Effector memory CD4-positive, alpha-beta T cell (primary cell): Measurements from ENCODE around the gene PRRX1.

Experiments
- DNase-seq, 3 donors: peaks; one replicate each; pipeline ENCODE4 v3.0.0-alpha.2; 2020
- H3K27ac ChIP-seq: 2 replicates; pipeline ENCODE4 v1.7.0; 2013; ENCODE audit warnings: mild to moderate bottlenecking, low read length, moderate library complexity; ENCODE audit not compliant: insufficient read depth, poor library complexity, severe bottlenecking
- H3K27me3 ChIP-seq: replicated peaks from 2 replicates; pipeline ENCODE4 v1.7.0; 2013; ENCODE audit warnings: mild to moderate bottlenecking, low read length; ENCODE audit not compliant: insufficient read depth, control insufficient read depth, poor library complexity, severe bottlenecking
- H3K36me3 ChIP-seq: 2 replicates; pipeline ENCODE4 v1.7.0; 2013; ENCODE audit warnings: mild to moderate bottlenecking, low read length, moderate library complexity; ENCODE audit not compliant: control insufficient read depth, insufficient read depth
- H3K4me1 ChIP-seq: 2 replicates; pipeline ENCODE4 v1.7.0; 2013; ENCODE audit warnings: low read length, mild to moderate bottlenecking; ENCODE audit not compliant: control insufficient read depth, insufficient read depth, poor library complexity, severe bottlenecking
- H3K4me3 ChIP-seq: 2 replicates; pipeline ENCODE4 v1.7.0; 2013; ENCODE audit warnings: low read length, low read depth, mild to moderate bottlenecking; ENCODE audit not compliant: insufficient read depth, poor library complexity, severe bottlenecking
- H3K9me3 ChIP-seq: 2 replicates; pipeline ENCODE4 v1.7.0; 2013; ENCODE audit warnings: mild to moderate bottlenecking, low read length, moderate library complexity; ENCODE audit not compliant: control insufficient read depth

PRRX1 gene

DNA sequence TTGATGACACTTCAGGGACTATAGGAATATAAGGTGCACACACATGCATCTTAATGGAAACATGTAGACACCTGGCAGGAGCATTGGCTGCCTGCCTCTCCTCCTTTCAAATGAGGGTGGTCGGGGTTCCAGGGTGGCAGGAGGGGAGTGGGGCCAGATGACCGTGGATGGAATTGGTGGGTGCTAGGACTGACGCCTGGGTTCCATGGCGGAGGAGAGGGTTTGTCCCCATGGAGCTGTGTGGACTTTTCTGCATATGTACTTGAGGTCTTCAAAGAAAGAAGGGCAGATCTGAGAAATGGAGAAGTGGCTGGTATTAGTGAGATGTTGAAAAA lies 7.7 kb downstream of the PRRX1 start:
- H3K27me3 ChIP-seq = peaks cover 15% of the 10 kb centered on the region
- no peaks in the 10 kb centered on the region for H3K9me3 ChIP-seq
- H3K36me3 ChIP-seq = no peaks in the 10 kb centered on the region
- H3K4me3 ChIP-seq = no peak overlapping the region
- H3K27ac ChIP-seq = no peak overlapping the region
- no peak for DNase-seq
- no peaks in the 10 kb centered on the region for H3K4me1 ChIP-seq

DNA sequence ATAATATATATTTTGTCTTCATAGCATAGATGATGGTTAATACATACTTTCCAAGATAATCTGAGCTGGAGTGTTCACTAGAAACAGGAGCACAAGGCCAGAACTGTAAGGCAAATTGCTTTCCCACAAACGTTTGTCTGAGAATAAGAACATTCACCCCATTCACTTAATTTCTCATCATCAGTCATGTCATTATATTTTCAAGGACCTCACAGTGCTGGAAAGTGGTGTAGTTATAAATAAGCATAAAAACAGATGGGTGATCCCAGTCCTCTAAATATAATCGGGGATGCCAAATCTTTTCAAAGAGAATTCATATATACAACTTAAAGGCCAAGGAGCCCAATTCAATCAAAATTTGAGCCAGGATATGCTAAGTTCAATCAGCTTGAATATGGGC lies 8.4 kb downstream of the PRRX1 start:
- peaks cover 16% of the 10 kb centered on the region for H3K27me3 ChIP-seq
- H3K4me1 ChIP-seq = no peaks in the 10 kb centered on the region
- H3K4me3 ChIP-seq = no peak overlapping the region
- DNase-seq = no peak
- H3K27ac ChIP-seq = no peak overlapping the region
- no peaks in the 10 kb centered on the region for H3K36me3 ChIP-seq
- no peaks in the 10 kb centered on the region for H3K9me3 ChIP-seq

DNA sequence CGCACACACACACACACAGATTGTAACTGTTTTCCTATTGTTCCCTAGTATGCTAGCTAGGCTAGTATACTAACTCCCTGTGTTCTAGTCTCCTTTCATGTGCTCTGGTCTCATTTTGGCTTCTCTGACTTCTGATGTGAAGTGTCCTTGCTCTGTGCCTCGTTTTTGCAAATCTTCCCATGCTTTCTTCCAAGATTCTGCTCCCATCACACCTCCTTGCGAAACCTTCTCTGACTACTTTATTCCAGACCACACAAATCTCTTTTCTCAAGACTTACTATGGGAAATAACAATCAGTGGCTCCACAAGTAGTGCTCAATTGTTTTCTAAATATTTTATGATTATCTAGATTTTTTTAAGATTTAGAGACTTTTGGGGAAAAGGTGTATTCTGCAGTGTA lies 10.3 kb downstream of the PRRX1 start:
- no peaks in the 10 kb centered on the region for H3K4me1 ChIP-seq
- DNase-seq = no peak
- H3K27ac ChIP-seq = no peak overlapping the region
- H3K4me3 ChIP-seq = no peak overlapping the region
- no peaks in the 10 kb centered on the region for H3K9me3 ChIP-seq
- peaks cover 18% of the 10 kb centered on the region for H3K27me3 ChIP-seq
- no peaks in the 10 kb centered on the region for H3K36me3 ChIP-seq

DNA sequence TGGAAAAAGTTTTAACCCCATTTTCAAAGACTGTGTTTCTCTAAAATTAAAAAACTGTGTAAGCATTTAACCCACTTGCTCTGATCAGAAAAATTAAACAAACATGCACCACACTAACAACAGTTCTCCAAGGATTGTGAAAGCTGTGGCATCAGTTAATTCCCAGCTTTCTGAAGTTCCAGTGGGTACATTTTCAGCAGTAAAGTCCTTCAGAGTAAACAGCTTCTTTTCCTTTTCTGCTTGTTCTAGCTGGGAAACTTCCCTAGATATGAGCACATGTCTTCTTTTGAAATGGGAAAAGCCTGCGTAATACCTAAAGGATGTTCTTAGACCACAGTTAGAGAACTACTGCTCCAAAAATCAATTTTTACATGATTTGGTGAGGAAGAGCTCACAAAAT lies 11.1 kb downstream of the PRRX1 start:
- Histone ChIP-seq H3K27me3 (peaks cover 14% of the 10 kb centered on the region), H3K36me3 (no peaks in the 10 kb centered on the region), H3K4me3 (no peak overlapping the region), H3K4me1 (no peaks in the 10 kb centered on the region), H3K9me3 (no peaks in the 10 kb centered on the region), H3K27ac (no peak overlapping the region)
- DNase-seq = no peak

DNA sequence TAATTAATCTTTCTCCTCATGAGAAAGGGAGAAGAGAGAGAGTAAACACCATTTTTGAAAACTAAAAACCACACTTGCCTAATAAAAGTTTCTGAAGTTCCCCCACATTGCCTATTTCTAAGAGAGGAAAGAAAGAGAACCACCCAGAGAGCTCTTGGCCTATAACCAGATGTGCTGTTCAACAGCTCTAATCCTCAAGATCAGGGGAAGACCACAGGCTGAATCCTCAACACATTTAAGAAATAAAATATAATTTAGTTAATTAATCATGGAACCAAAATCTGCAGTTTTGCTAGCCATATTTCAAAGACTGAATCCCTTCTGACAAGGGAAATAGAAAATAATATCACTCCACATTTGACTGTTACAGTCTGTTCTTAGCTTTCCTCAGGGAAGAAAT lies 11.9 kb downstream of the PRRX1 start:
- DNase-seq = no peak
- H3K27me3 ChIP-seq = peaks cover 10% of the 10 kb centered on the region
- no peak overlapping the region for H3K4me3 ChIP-seq
- H3K27ac ChIP-seq = no peak overlapping the region
- H3K4me1 ChIP-seq = no peaks in the 10 kb centered on the region
- no peaks in the 10 kb centered on the region for H3K9me3 ChIP-seq
- no peaks in the 10 kb centered on the region for H3K36me3 ChIP-seq

DNA sequence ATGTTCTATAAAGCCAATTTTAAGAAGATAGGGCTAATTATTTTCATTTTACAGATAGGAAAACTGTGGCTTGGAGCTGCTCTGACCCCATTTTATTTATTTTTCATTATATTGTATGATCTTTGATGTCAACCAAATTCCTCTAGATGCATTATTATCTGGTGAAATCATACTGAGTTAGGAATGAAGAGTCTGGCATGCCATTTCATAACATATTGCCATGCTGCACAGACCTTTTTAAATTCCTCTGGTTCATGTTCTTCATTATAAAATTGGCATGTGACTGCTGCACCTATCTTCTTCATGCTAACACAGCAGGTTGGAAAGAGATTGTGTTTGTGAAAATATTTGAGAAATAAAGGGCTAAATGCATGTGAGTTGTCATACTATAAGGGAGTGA lies 12.7 kb downstream of the PRRX1 start:
- Histone ChIP-seq H3K4me3 (no peak overlapping the region), H3K27me3 (peaks cover 3% of the 10 kb centered on the region), H3K36me3 (no peaks in the 10 kb centered on the region), H3K4me1 (no peaks in the 10 kb centered on the region), H3K27ac (no peak overlapping the region), H3K9me3 (no peaks in the 10 kb centered on the region)
- no peak for DNase-seq

DNA sequence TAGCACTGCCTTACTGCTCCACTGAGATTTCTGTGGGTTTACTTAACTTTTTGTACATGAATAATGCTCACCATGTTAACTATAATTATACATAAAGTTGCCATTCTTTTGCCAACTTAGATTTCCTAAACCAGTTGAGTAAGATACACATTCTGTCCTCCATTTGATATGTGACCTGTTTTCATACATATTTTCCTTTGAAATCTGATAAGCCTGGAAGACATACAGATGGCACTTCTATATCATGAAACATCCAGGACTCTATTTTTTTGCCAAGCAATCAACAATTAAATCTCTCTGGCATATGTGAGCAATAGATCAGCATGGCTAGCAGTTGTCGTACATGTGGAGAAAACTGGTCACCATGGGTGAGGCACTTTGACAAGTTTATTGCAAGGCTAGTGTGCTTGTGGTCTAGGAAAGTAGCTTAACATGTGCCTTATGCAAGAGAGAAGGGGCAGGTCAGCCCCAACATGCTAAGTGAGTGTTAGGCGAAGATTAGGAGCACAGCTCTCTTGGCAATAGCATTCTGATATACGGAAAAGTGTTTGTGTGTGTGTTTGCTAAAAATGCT lies 14.2 kb downstream of the PRRX1 start:
- no peak overlapping the region for H3K27ac ChIP-seq
- H3K4me3 ChIP-seq = no peak overlapping the region
- no peaks in the 10 kb centered on the region for H3K36me3 ChIP-seq
- DNase-seq = no peak
- H3K27me3 ChIP-seq = peaks cover 3% of the 10 kb centered on the region
- no peaks in the 10 kb centered on the region for H3K9me3 ChIP-seq
- no peaks in the 10 kb centered on the region for H3K4me1 ChIP-seq

DNA sequence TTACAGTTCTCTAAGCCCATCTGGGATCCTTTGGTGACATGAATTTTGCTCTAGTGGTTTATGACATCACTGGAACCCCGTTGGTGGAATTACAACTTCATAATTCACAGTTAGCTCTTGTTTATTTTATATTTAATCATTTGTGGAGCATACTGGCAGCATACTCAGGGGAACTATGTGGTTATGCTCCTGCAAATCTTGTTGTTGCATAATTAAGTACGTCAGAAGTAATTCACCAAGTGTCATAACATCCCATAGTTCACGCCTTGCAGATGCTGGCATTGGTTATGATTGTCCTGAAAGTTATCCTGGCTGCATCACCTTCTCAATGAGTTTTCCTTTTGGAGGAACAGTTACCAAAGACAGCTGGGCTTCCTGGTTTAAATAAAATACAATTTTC lies 16.5 kb downstream of the PRRX1 start:
- no peak for DNase-seq
- H3K36me3 ChIP-seq = no peaks in the 10 kb centered on the region
- no peaks in the 10 kb centered on the region for H3K4me1 ChIP-seq
- H3K27ac ChIP-seq = no peak overlapping the region
- peaks cover 3% of the 10 kb centered on the region for H3K27me3 ChIP-seq
- H3K4me3 ChIP-seq = no peak overlapping the region
- H3K9me3 ChIP-seq = no peaks in the 10 kb centered on the region

DNA sequence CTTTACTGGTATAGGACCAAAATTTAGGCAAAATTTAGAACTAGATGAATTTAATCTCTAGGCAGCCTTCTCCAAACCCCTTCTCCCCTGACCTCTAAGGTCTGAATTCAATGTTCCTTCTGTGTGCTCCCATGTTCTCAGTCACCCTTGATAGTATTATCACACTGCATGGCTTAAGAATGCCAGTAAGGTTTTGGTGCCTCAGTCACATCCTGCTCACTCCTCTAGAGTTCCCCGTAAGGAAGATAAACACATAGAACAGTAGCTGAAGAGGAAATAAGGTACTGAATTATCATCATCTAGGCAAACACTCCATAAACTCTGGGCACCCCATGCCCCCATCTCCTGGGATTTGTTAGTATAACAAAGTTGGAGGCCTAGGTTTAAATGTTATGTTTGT lies 18.2 kb downstream of the PRRX1 start:
- H3K4me3 ChIP-seq = no peak overlapping the region
- H3K36me3 ChIP-seq = no peaks in the 10 kb centered on the region
- no peaks in the 10 kb centered on the region for H3K9me3 ChIP-seq
- peaks cover 3% of the 10 kb centered on the region for H3K27me3 ChIP-seq
- no peaks in the 10 kb centered on the region for H3K4me1 ChIP-seq
- no peak overlapping the region for H3K27ac ChIP-seq
- DNase-seq = no peak

DNA sequence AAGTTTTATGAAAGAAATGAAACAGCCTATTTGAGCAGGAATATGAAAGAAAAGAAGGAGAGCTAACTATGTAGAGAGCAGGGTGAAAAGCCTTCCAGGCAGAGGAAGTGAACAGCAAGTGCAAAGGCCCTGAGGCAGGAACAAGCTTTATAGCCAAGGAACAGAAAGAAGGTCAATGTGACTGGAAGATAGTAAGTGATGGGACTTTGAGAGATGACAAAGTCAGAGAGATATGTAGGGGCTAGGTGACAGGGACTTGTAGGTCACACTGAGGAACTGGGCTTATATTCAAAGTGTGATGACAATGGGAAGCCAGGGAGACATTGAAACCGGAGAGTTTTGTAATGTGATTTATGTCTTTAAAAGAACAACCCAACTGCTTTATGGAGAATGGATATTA lies 18.9 kb downstream of the PRRX1 start:
- Histone ChIP-seq H3K27me3 (no peaks in the 10 kb centered on the region), H3K9me3 (no peaks in the 10 kb centered on the region), H3K4me1 (no peaks in the 10 kb centered on the region), H3K4me3 (no peak overlapping the region), H3K27ac (no peak overlapping the region), H3K36me3 (no peaks in the 10 kb centered on the region)
- DNase-seq = no peak

DNA sequence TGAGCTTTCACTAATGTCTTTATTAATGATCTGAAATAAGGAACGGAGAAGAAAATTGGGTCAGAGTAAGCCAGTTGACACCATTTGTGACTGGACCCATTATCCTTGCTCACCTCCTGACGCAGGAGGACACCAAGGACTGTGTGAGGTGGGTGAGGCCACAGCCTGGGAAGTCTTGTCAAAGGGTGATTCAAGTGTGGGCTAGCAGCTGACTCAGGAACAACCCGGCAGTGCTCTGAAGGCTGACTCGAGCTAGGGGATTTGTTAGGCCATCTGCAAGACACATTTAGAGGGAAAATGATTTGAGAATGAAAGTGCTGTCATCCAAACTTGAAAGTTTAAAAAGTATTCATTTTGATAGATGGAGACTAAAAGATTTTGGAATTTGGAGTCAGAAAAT lies 21.2 kb downstream of the PRRX1 start:
- no peak for DNase-seq
- Histone ChIP-seq H3K36me3 (no peaks in the 10 kb centered on the region), H3K27me3 (no peaks in the 10 kb centered on the region), H3K9me3 (no peaks in the 10 kb centered on the region), H3K4me1 (no peaks in the 10 kb centered on the region), H3K27ac (no peak overlapping the region), H3K4me3 (no peak overlapping the region)
